HG02970 (cell line): Measurements from ENCODE around the gene MAN2B2.

Source experiments
- ATAC-seq: cut with Tn5 transposase; IDR thresholded peaks from one replicate; pipeline ENCODE4 v1.9.1; 2021; ENCODE audit warnings: mild to moderate bottlenecking, moderate library complexity, moderate number of reproducible peaks; ENCODE audit not compliant: unreplicated experiment, low FRiP score

Gene MAN2B2

GRCh38 chr4:6591313-6591712 is 16.3 kb downstream of the MAN2B2 start:
- no peak for ATAC-seq

GRCh38 chr4:6591781-6592180 is 16.8 kb downstream of the MAN2B2 start:
- no peak for ATAC-seq

- no peak for ATAC-seq
Observed at GRCh38 chr4:6592804-6593563, 18.0 kb downstream of the MAN2B2 start.

GRCh38 chr4:6594341-6594740 is 19.4 kb downstream of the MAN2B2 start:
- ATAC-seq: no peak

GRCh38 chr4:6594826-6595355 is 19.9 kb downstream of the MAN2B2 start:
- no peak for ATAC-seq

- no peak for ATAC-seq
Observed at GRCh38 chr4:6595897-6596537, 21.0 kb downstream of the MAN2B2 start.

GRCh38 chr4:6596948-6597347 is 22.0 kb downstream of the MAN2B2 start:
- no peak for ATAC-seq

GRCh38 chr4:6598127-6598526 is 23.1 kb downstream of the MAN2B2 start:
- ATAC-seq: no peak

- no peak for ATAC-seq
Observed at GRCh38 chr4:6598641-6599040, 23.7 kb downstream of the MAN2B2 start.

- no peak for ATAC-seq
Observed at GRCh38 chr4:6601661-6602250, 26.8 kb downstream of the MAN2B2 start.

- no peak for ATAC-seq
Observed at GRCh38 chr4:6602289-6602688, 27.3 kb downstream of the MAN2B2 start.

- ATAC-seq: no peak
Observed at GRCh38 chr4:6603128-6603527, 28.1 kb downstream of the MAN2B2 start.

- no peak for ATAC-seq
Observed at GRCh38 chr4:6605114-6605513, 30.1 kb downstream of the MAN2B2 start.

GRCh38 chr4:6605605-6606004 is 30.6 kb downstream of the MAN2B2 start:
- ATAC-seq: no peak

- no peak for ATAC-seq
Observed at GRCh38 chr4:6606465-6607235, 31.7 kb downstream of the MAN2B2 start.

- ATAC-seq: no peak
Observed at GRCh38 chr4:6607368-6608055, 32.5 kb downstream of the MAN2B2 start.

- ATAC-seq: no peak
Observed at GRCh38 chr4:6608758-6609414, 33.9 kb downstream of the MAN2B2 start.

- no peak for ATAC-seq
Observed at GRCh38 chr4:6609415-6610079, 34.6 kb downstream of the MAN2B2 start.

- ATAC-seq: no peak
Observed at GRCh38 chr4:6610856-6611430, 36.0 kb downstream of the MAN2B2 start.
